Stimulated activated CD8-positive, alpha-beta memory T cell treated with anti-CD3 and anti-CD28 coated beads, Interleukin-15, amount 100 ng/mL, for 24 hours (primary cell): ENCODE results near the gene TSPAN15.
"Not testable (repeated sequence)": the region's sequence is repeated elsewhere in the genome, so short reads cannot be mapped to it uniquely, and the experiment has no call there.

ENCODE experiments used
- DNase-seq: peaks from one replicate; pipeline ENCODE4 v3.0.0-alpha.2; 2020; ENCODE audit warnings: low read depth

Gene TSPAN15

GRCh38 chr10:69503001-69503895 is 52.0 kb downstream of the TSPAN15 start:
- DNase-seq: no peak

DNA sequence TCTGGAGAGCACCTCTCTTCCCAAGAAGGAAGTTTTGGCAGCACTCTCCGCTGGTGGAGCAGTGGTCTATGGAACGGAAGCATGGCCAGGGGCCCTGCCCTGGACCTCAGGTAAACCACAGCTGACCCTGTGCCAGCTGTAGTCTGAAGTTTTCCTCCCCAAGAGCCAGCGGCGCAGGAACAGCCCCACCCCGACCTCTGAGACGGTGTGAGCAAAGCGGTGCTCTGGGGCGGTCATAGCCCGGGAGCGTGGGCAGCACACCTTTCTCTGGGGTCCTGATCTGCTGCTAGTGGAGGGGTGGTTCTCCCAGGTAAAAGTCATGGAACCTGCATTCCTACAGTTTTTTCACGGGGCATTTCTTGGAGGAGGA is 52.6 kb downstream of the TSPAN15 start:
- DNase-seq: no peak

- DNase-seq: no peak
Measured at GRCh38 chr10:69504576-69505250, 53.4 kb downstream of the TSPAN15 start.

GRCh38 chr10:69505636-69506318 is 54.5 kb downstream of the TSPAN15 start:
- no peak for DNase-seq

DNA sequence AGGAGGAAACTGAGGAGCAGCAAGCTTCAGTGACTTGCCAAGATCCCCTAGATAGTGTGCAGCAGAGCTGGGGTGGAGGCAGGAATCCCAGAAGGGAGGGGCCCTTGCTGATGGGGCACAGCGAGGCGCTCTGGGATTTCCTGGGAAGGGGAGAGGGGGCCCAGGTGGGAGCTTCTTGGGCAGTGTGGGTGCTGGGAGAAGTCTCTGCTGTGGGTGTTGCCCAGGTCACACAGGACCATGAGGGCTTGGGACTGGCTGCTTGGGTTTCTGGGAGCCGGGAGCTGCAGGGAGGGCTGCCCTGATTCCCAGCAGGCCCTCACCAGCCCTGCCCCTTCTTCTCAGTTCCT is 55.2 kb downstream of the TSPAN15 start:
- DNase-seq: no peak

DNA sequence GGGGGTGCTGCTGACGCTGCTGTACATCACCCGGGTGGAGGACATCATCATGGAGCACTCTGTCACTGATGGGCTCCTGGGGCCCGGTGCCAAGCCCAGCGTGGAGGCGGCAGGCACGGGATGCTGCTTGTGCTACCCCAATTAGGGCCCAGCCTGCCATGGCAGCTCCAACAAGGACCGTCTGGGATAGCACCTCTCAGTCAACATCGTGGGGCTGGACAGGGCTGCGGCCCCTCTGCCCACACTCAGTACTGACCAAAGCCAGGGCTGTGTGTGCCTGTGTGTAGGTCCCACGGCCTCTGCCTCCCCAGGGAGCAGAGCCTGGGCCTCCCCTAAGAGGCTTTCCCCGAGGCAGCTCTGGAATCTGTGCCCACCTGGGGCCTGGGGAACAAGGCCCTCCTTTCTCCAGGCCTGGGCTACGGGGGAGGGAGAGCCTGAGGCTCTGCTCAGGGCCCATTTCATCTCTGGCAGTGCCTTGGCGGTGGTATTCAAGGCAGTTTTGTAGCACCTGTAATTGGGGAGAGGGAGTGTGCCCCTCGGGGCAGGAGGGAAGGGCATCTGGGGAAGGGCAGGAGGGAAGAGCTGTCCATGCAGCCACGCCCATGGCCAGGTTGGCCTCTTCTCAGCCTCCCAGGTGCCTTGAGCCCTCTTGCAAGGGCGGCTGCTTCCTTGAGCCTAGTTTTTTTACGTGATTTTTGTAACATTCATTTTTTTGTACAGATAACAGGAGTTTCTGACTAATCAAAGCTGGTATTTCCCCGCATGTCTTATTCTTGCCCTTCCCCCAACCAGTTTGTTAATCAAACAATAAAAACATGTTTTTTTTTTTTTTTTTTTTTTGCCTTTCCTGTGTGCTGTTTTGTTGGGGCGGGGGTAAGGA is 55.8 kb downstream of the TSPAN15 start:
- DNase-seq: no peak

DNA sequence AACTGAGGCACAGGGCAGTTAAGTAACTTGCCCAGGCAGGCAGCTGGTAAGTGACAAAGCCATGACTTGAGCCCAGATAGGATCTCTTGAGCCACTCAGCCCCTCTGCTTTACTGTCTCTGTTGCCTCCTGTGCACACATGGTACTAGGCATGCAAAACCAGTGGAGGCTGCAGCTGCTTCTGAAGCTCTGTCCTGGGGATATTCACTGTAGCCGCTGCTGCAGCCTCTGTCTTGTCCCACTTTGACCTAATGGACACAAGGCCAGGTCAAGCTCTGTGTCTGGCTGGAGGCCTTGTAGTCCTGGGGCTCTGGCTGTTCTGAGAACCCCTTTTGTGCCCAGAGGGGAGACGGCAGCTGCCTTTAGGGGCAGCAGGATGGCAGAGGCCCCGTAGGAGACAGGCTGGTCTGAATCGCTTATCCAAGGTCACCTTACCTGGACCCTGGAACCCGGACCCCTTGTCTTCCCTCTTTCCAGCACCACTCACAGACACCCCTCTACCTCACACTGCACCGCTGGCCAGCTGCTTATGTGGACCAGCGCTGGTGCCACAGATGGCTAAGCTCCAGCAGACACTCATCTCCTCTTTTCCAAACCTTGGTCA is 57.6 kb downstream of the TSPAN15 start:
- DNase-seq: no peak

GRCh38 chr10:69512901-69513300 is 61.6 kb downstream of the TSPAN15 start:
- no peak for DNase-seq

- DNase-seq: no peak
Measured at GRCh38 chr10:69513617-69514016, 62.4 kb downstream of the TSPAN15 start.

GRCh38 chr10:69515699-69516259 is 64.5 kb downstream of the TSPAN15 start:
- peak; percentile 59 for DNase-seq

GRCh38 chr10:69516316-69516715 is 65.1 kb downstream of the TSPAN15 start:
- no peak for DNase-seq

GRCh38 chr10:69516796-69517195 is 65.5 kb downstream of the TSPAN15 start:
- DNase-seq: no peak

- DNase-seq: no peak
Measured at GRCh38 chr10:69517271-69517848, 66.1 kb downstream of the TSPAN15 start.

DNA sequence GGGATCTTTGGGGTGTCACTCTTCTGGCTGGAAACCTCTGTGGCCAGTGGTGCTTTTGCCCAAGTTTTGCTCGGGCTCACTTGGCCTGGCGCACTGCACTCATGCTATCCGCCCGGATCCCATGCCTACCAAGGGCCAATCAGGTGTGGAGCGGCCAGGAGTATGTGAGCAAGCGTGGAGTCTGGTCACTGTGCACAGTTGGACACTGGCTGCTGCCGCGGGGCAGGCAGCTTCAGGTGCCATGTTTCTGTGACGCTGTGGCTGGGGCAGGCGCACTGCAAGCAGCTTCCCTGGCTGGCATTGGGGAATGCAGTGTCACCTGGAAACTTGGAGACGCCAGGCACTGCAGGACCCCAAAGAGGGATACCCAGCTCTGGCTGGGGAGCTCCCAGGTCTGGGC is 76.7 kb downstream of the TSPAN15 start:
- DNase-seq: no peak

GRCh38 chr10:69533658-69534057 is 82.4 kb downstream of the TSPAN15 start:
- no peak for DNase-seq

GRCh38 chr10:69536521-69536920 is 85.3 kb downstream of the TSPAN15 start:
- not testable (repeated sequence) for DNase-seq

DNA sequence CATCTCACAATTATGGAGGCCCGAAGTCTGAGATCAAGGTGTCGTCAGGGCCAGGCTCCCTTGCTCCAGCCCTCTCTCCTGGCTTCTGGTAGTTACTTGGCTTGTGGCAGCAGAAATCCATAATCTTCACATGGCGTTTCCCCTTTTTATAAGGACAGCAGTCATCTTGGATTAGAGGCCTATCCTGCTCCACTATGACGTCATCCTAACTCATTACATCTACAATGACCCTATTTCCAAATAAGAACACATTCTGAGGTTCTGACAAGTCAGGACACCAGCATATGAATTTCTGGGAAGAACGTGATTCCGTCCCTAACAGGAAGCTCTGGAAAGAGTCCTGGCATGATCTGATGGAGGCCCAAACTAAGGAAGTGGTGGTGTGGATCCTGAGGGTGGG is 86.2 kb downstream of the TSPAN15 start:
- DNase-seq: no peak

DNA sequence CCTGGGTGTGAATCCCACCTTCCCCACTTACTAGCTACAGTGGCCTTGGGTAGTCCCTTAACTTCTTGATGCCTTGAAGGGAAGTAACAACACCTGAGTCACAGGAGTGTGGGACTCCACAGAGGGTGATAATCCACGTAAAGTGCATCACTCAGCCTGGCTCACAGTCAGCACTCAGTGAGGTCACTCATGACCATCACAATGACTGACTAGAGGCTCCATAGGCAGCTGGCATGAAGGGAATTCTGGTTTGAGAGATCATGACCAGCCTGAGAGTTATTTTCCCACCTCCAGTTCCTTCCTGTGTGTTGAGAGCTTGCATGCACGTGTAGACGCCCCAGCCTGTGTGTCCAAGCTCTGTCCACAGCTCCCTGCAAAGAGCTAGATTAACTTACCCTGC is 87.2 kb downstream of the TSPAN15 start:
- no peak for DNase-seq

GRCh38 chr10:69541463-69541862 is 90.2 kb downstream of the TSPAN15 start:
- no peak for DNase-seq

GRCh38 chr10:69549959-69550358 is 98.7 kb downstream of the TSPAN15 start:
- no peak for DNase-seq

DNA sequence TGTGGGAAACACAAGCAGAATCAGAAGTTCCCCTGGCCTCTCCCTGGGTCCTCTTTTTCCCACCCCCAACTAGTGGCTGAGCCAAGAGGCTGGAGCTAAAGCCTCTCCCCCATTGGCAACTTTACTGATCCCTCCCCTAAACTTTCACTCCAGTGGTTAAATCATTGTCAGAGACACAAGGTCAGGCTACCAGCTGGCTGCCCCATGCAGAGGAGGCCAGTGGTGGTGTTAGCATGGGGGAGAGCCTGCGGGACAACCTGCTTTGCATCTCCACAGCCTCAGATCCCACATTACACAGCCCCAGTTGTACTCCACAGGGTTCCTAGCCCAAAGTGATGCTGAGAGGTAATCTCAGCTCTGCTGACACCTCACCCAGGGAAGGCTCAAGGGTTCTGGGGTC is 101.0 kb downstream of the TSPAN15 start:
- no peak for DNase-seq
